Measurements from ENCODE around the gene BANP. TPM values are rescaled to one million over a fixed set of nuclear protein-coding genes. Genes with fewer than 3 reads are reported as not detected.
"Not testable (repeated sequence)": the region's sequence is repeated elsewhere in the genome, so short reads cannot be mapped to it uniquely, and the experiment has no call there.

The BANP gene
- total RNA-seq, 1 donor from 2014 or later, result 40.8 TPM

- no peak overlapping the region for H3K4me3 Mint-ChIP-seq (ENCODE audit: low read depth)
- H3K27ac Mint-ChIP-seq, result no peak overlapping the region
- intact Hi-C loops (cut with micrococcal nuclease), result no loop called here
- H3K27me3 Mint-ChIP-seq (ENCODE audit: low read depth), result peaks cover 2% of the 10 kb centered on the region
- no peak for DNase-seq (ENCODE audit: low spot score)
- H3K36me3 Mint-ChIP-seq (ENCODE audit: low read depth), result no peaks in the 10 kb centered on the region
- H3K9me3 Mint-ChIP-seq, result no peaks in the 10 kb centered on the region
- no peaks in the 10 kb centered on the region for H3K4me1 Mint-ChIP-seq (ENCODE audit: low read depth)
Observed at GRCh38 chr16:88113545-88114045, 162.4 kb downstream of the BANP start.

- H3K4me3 Mint-ChIP-seq (ENCODE audit: low read depth); H3K4me1 Mint-ChIP-seq (ENCODE audit: low read depth); H3K27ac Mint-ChIP-seq; H3K27me3 Mint-ChIP-seq (ENCODE audit: low read depth); H3K36me3 Mint-ChIP-seq (ENCODE audit: low read depth); intact Hi-C loops (cut with micrococcal nuclease); DNase-seq (ENCODE audit: low spot score); H3K9me3 Mint-ChIP-seq: not testable (repeated sequence)
Observed at GRCh38 chr16:88114541-88115228, 163.5 kb downstream of the BANP start.

- intact Hi-C loops (cut with micrococcal nuclease), result no loop called here
- no peaks in the 10 kb centered on the region for H3K36me3 Mint-ChIP-seq (ENCODE audit: low read depth)
- no peak overlapping the region for H3K27ac Mint-ChIP-seq
- H3K4me3 Mint-ChIP-seq (ENCODE audit: low read depth), result no peak overlapping the region
- peaks cover 2% of the 10 kb centered on the region for H3K27me3 Mint-ChIP-seq (ENCODE audit: low read depth)
- no peak for DNase-seq (ENCODE audit: low spot score)
- no peaks in the 10 kb centered on the region for H3K4me1 Mint-ChIP-seq (ENCODE audit: low read depth)
- no peaks in the 10 kb centered on the region for H3K9me3 Mint-ChIP-seq
Observed at GRCh38 chr16:88116121-88116520, 164.9 kb downstream of the BANP start.

GRCh38 chr16:88117476-88117868 is 166.2 kb downstream of the BANP start:
- no peak for DNase-seq (ENCODE audit: low spot score)
- Mint-ChIP-seq H3K27me3 (ENCODE audit: low read depth) (peaks cover 2% of the 10 kb centered on the region), H3K9me3 (no peaks in the 10 kb centered on the region), H3K27ac (no peak overlapping the region), H3K4me1 (ENCODE audit: low read depth) (no peaks in the 10 kb centered on the region), H3K4me3 (ENCODE audit: low read depth) (no peak overlapping the region), H3K36me3 (ENCODE audit: low read depth) (no peaks in the 10 kb centered on the region)
- intact Hi-C loops (cut with micrococcal nuclease), result no loop called here

GRCh38 chr16:88118376-88118775 is 167.1 kb downstream of the BANP start:
- intact Hi-C loops (cut with micrococcal nuclease), result no loop called here
- Mint-ChIP-seq H3K27ac (no peak overlapping the region), H3K4me1 (ENCODE audit: low read depth) (no peaks in the 10 kb centered on the region), H3K4me3 (ENCODE audit: low read depth) (no peak overlapping the region), H3K27me3 (ENCODE audit: low read depth) (peaks cover 2% of the 10 kb centered on the region), H3K9me3 (no peaks in the 10 kb centered on the region), H3K36me3 (ENCODE audit: low read depth) (no peaks in the 10 kb centered on the region)
- no peak for DNase-seq (ENCODE audit: low spot score)

DNA sequence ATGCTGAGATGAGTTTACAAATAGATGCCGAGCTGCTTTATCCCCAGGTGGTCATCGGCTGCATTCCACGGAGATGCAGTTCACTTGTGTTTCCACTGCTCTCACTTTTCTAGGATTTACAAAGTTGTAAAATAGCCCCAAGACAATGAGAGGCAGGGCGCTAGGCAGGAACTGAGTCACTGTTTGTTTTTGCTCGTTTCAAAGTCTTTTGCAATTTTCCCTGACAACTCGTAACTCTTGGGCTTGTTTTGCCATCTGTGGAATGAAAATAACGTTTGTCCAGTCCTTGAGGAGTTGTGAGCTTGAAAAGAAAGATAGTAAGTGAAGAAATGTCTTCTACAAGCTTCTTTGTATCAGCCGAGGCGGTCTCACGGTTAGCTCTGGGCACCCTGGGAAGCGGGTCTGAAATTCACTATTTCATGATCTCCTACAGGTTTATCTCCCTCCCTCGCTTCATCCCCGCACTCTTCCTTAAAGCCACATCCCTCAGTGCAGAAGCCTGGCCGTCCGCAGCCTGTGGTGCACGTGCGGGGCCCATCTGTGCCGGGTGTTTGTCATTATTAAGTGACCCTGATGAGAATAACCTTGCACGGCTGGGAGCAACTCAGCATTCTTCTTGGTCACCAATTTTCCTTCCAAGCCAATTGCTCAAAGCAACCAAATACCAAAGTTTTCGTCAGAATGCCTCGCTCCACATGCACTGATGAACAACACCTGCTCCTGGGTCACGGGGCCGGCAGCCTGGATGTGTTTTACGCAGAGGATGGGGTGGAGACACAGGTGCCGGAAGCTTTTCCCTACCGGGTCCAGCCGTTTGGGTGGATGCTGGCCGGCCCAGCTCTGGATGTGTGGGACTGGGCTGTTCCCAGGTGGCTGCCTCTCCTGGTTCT is 167.9 kb downstream of the BANP start:
- DNase-seq (ENCODE audit: low spot score); H3K27ac Mint-ChIP-seq; intact Hi-C loops (cut with micrococcal nuclease); H3K27me3 Mint-ChIP-seq (ENCODE audit: low read depth); H3K36me3 Mint-ChIP-seq (ENCODE audit: low read depth); H3K4me3 Mint-ChIP-seq (ENCODE audit: low read depth); H3K9me3 Mint-ChIP-seq; H3K4me1 Mint-ChIP-seq (ENCODE audit: low read depth): not testable (repeated sequence)

DNA sequence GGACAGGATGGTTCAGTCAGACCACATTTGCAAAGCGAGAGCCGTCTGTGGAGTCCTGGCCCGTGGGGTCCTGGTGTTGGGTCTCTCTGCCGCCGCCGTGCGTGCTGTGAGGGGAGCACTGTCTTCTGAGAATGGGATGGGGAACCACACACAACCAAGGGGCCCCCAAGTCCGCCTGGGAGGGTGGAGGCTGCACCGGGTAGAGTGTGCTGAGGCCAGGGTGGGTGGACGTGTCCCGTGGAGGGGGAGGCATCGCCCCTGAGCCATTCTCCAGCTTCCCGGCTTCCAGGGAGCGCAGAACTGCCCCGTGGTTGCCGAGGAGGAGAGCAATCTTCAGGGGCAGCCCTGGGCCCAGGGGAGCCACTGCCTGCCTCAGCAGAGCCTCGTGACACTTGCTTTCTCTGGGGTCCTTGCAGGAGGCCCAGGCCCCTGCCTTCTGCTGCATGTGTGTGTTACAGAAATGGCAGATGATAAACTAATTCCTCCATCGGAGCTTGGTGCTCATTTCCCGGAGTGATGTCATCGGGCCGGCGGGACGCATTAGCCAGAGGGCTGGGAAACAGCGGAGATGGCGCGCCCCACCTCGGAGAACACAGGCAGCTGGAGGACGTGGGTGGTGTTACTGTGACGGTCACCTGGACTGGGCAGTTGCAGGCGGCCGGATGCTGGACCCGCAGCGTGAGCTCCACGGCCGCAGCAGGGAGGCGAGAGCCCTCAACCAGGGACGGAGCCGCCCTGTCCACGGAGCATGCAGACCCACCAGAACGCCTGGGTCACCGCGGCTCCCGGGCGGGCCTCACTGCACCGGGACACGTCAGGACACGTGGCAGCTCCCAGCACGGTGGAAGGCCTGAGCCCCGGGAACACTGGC is 168.9 kb downstream of the BANP start:
- H3K4me3 Mint-ChIP-seq (ENCODE audit: low read depth); H3K36me3 Mint-ChIP-seq (ENCODE audit: low read depth); H3K27ac Mint-ChIP-seq; intact Hi-C loops (cut with micrococcal nuclease); DNase-seq (ENCODE audit: low spot score); H3K27me3 Mint-ChIP-seq (ENCODE audit: low read depth); H3K9me3 Mint-ChIP-seq; H3K4me1 Mint-ChIP-seq (ENCODE audit: low read depth): not testable (repeated sequence)

- Mint-ChIP-seq H3K36me3 (ENCODE audit: low read depth) (no peaks in the 10 kb centered on the region), H3K9me3 (no peaks in the 10 kb centered on the region), H3K27me3 (ENCODE audit: low read depth) (peaks cover under 1% of the 10 kb centered on the region), H3K4me1 (ENCODE audit: low read depth) (no peaks in the 10 kb centered on the region), H3K4me3 (ENCODE audit: low read depth) (no peak overlapping the region), H3K27ac (no peak overlapping the region)
- intact Hi-C loops (cut with micrococcal nuclease), result no loop called here
- no peak for DNase-seq (ENCODE audit: low spot score)
Observed at GRCh38 chr16:88120812-88121211, 169.6 kb downstream of the BANP start.

DNA sequence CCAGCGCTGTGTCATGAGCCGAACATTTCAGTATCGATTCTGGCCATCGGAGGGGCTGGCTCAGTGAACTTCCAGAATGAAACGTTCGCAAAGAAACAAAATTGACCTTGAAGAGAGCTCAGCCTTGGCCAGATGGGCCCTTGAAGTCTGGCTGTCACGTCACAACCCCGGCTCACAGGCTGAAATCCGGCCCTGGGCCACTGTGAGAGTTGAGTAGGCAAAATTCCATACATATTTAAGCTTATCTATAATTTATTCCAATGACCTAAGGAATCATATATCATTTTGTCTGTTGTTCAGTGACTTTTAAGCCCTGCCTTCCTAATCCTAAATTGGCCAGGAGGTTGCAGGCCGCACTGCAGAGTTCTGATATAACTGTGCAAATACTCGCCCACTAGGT is 170.2 kb downstream of the BANP start:
- H3K27me3 Mint-ChIP-seq (ENCODE audit: low read depth); H3K4me3 Mint-ChIP-seq (ENCODE audit: low read depth); H3K4me1 Mint-ChIP-seq (ENCODE audit: low read depth); DNase-seq (ENCODE audit: low spot score); intact Hi-C loops (cut with micrococcal nuclease); H3K9me3 Mint-ChIP-seq; H3K27ac Mint-ChIP-seq; H3K36me3 Mint-ChIP-seq (ENCODE audit: low read depth): not testable (repeated sequence)

GRCh38 chr16:88121886-88122580 is 170.8 kb downstream of the BANP start:
- H3K36me3 Mint-ChIP-seq (ENCODE audit: low read depth), result no peaks in the 10 kb centered on the region
- no peaks in the 10 kb centered on the region for H3K9me3 Mint-ChIP-seq
- H3K27me3 Mint-ChIP-seq (ENCODE audit: low read depth), result no peaks in the 10 kb centered on the region
- no peak for DNase-seq (ENCODE audit: low spot score)
- H3K4me1 Mint-ChIP-seq (ENCODE audit: low read depth), result no peaks in the 10 kb centered on the region
- no peak overlapping the region for H3K27ac Mint-ChIP-seq
- H3K4me3 Mint-ChIP-seq (ENCODE audit: low read depth), result no peak overlapping the region
- intact Hi-C loops (cut with micrococcal nuclease), result no loop called here
